Ecto neural progenitor cell (in vitro differentiated cells): ENCODE measurements around the gene BTNL9.
"Not testable (repeated sequence)": the region's sequence is repeated elsewhere in the genome, so short reads cannot be mapped to it uniquely, and the experiment has no call there.

Experiments
- DNase-seq: peaks from one replicate; pipeline ENCODE4 v3.0.0-alpha.2; 2018; ENCODE audit warnings: low spot score

The BTNL9 gene

GRCh38 chr5:181042722-181043121 is 2.7 kb downstream of the BTNL9 start:
- DNase-seq = no peak

- peak; percentile 33 for DNase-seq
Observed at GRCh38 chr5:181043285-181044092, 3.4 kb downstream of the BTNL9 start.

DNA sequence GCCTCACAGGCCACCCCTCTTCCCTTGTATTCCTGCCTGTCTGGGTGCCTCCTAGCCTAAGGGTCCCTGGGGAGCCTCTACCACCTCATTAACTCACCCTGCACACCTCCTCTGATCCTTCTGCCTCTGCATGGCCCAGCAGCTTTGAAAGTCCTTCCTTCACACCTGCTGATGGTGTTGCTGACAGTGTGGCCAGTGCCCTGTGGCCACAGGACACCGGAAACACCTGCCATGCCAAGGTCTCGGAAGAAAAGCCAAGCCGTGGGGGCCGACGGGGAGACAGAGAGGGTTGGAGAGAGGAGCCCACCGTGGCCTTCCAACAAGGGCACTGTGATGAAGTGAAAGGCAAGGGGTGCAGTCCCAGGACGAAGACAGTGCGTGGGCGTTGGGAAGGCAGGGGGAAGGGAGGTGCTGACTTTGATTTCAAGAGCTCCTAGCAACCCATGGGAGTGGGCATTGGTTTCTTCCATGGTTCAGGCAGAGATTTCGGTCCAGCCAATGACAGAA is 4.1 kb downstream of the BTNL9 start:
- no peak for DNase-seq

DNA sequence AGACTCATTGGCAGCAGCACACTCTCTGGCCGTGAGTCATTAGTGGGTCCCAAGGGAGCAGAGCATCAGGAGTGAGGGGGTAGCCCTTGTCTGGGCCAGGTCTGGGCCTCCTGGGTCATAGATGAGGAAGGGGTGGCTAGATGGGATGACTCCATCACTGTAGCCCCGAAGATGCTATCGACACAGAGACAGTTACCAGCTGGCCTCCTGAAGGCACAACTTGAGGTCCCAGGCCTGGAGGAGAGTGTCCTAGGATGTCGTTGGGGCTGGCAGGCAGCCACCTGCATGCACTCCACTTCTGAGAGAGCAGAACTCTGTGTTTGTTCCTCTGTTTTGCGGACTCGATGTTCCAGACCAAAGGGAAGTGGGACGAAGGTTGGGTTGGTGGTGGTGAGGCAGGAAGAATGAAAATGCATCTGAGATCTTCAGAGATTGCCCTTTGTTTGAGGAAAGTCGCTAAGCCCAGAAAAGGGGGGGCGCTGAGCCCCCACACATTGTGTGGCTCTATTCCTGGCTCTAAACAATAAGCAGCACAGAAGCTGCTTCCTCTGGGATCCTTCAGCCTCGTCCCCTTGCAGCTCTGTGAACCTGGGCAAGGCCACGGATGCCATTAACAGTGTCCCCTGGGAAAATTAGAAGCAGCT is 4.7 kb downstream of the BTNL9 start:
- DNase-seq = no peak

DNA sequence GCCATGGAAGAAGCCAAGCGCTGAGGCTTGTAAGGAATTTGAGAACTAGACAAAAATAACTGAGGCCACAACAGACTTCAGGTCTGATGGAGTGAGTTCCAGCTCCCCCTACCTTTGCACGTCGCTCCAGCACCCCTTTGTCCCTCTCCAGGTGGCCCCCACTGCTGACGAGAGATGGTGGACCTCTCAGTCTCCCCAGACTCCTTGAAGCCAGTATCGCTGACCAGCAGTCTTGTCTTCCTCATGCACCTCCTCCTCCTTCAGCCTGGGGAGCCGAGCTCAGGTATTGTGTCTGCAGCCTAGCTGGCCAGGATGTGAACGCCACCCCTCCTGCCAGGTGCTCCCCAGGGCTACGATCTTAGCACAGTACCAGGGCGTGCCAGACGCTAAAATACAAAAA is 5.2 kb downstream of the BTNL9 start:
- no peak for DNase-seq

DNA sequence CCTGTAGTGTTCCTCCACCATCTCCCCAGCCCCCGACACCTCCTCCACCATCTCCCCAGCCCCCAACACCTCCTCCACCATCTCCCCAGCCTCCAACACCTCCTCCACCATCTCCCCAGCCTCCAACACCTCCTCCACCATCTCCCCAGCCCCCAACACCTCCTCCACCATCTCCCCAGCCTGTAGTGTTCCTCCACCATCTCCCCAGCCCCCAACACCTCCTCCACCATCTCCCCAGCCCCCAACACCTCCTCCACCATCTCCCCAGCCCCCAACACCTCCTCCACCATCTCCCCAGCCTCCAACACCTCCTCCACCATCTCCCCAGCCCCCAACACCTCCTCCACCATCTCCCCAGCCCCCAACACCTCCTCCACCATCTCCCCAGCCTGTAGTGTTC is 5.8 kb downstream of the BTNL9 start:
- DNase-seq = not testable (repeated sequence)

DNA sequence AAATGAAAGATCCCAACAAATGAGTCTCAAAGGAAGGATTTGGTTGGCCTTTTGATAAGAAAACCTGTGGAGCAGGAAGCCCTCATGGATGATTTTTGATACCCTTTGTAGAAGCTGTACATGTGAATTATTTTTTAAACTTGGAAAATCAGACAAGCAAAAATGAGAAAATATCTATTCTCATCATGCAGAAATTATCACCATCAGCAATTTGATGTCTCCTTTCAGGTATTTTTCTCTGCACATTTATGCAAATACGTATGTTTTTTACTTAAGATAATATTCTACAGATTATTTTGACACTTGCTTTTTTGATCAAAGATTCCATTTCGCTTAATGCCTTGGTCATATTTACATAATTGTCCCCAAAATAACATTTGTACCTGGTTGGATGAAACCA is 7.2 kb downstream of the BTNL9 start:
- no peak for DNase-seq

DNA sequence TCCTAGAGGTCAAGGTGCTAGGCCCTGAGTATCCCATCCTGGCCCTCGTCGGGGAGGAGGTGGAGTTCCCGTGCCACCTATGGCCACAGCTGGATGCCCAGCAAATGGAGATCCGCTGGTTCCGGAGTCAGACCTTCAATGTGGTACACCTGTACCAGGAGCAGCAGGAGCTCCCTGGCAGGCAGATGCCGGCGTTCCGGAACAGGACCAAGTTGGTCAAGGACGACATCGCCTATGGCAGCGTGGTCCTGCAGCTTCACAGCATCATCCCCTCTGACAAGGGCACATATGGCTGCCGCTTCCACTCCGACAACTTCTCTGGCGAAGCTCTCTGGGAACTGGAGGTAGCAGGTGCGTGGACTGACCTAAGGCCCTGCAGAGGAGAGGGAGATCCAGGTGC is 7.9 kb downstream of the BTNL9 start:
- DNase-seq = no peak

GRCh38 chr5:181050016-181050415 is 9.9 kb downstream of the BTNL9 start:
- DNase-seq = peak; percentile 32

DNA sequence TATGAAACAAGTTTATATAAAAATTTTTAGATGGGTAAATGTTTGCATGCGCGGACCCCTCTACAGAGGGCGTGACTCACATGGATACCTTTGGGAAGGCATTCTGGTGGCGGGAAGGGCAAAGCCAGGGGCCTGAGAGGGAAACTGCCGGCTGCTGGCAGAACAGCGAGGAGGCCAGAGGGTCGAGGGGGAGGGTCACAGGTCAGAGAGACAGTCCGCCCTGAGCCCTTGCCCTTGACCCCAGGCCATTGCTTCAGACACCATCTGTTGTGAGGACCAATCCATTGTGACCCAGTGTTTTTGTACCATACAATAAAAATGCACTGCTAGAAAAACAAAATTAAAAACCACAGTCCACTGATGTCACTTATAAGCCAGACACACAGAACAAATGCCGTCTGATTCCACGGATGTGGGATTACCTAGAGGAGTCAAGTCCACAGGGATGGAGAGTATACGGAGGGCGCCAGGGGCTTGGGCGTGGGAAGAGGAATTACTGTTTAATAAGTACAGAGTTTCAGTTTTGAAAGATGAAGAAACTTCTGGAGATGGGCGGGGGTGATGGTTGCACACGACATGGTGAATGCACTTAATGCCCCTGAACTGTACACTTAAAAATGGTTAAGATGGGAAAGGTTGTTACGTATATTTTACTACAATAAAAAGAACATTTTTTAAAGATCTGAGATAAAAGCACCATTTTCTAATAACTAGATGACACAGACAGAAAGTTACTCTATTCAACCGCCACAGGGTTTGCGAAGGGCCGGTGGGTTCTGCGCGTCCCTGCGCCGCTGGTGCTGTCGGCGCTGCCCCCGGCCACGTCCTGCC is 12.0 kb downstream of the BTNL9 start:
- peak; percentile 47 for DNase-seq

GRCh38 chr5:181052672-181053487 is 12.8 kb downstream of the BTNL9 start:
- peak; percentile 62 for DNase-seq

DNA sequence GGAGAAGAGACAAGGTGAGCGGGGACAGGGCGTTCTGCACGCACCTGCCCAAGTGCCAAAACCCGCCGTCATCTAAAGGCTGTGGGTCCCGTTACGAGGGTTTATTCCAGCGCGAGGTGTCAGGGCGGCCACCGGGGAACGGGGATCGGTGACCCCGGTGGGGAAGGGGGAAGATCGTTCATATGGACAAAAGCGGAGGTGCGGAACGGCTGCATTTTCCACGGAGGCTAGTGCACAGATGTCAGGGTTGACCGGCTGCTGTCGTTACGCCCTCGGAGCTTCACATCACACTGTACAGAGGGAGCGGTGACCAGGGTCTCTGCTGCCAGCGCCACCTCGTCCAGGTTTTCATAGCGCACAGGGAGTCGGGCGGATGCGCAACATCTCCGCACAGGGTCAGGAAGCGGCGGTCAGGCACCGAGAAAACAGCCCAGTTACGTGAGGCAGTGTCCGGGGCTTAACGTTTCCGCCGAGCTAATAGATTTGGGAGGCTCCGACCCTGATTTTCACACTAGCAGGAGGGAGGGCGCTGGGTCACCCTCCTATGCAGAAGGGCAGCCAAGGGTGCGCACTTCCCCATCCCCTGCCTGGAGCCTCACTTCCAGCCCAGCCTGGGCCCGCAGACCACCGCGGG is 13.5 kb downstream of the BTNL9 start:
- DNase-seq = no peak

- DNase-seq = peak; percentile 43
Observed at GRCh38 chr5:181054138-181054537, 14.1 kb downstream of the BTNL9 start.

GRCh38 chr5:181054871-181055459 is 14.9 kb downstream of the BTNL9 start:
- peak; percentile 45 for DNase-seq

DNA sequence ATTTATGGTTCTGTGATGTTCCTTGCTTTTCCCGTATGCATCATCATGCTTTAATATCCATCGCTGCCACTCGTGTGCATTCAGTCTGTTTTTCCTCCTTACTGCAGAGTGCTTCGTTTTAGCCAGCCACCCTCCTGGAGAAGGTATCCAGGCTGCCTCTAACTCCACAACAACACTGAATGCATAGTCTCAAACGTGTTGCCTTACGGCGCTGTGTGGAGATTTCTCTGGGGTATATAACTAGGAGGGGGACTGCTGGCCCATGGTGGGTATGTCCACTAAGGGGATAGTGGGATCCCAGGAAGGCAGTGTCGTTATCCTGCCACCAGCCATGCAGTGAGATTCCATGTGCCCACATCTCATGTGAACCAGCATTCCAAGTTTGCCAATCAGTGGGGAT is 16.4 kb downstream of the BTNL9 start:
- DNase-seq = peak; percentile 38

- no peak for DNase-seq
Observed at GRCh38 chr5:181058321-181058720, 18.3 kb downstream of the BTNL9 start.

GRCh38 chr5:181058786-181059296 is 18.8 kb downstream of the BTNL9 start:
- no peak for DNase-seq

- DNase-seq = peak; percentile 60
Observed at GRCh38 chr5:181059297-181060230, 19.5 kb downstream of the BTNL9 start.

- DNase-seq = no peak
Observed at GRCh38 chr5:181060231-181060590, 20.1 kb downstream of the BTNL9 start.

- DNase-seq = no peak
Observed at GRCh38 chr5:181060924-181061323, 20.9 kb downstream of the BTNL9 start.
